ENCODE measurements around the gene PICK1.

- TF ChIP-seq EZH2phosphoT487 (IDR thresholded peaks at IDR 0.05; ENCODE audit: borderline replicate concordance, low read length) (no peak), CTCF (conservative IDR thresholded peaks at IDR 0.05; ENCODE audit: low read depth, low read length) (no peak), EZH2 (IDR thresholded peaks at IDR 0.05; ENCODE audit: low read length, unreplicated experiment) (no peak)
Measured at GRCh38 chr22:38080850-38081635, 23.8 kb downstream of the PICK1 start.

All from PC-3 (cell line).